DOHH2 (cell line): ENCODE measurements around the gene ST7.

Experiments used
- H3F3A ChIP-seq: fragments of 200-600 bp; sonication (generic), shearing (Covaris generic); 2 replicates; pipeline ENCODE4 v1.6.0; 2016; ENCODE audit warnings: antibody characterized with exemption, mild to moderate bottlenecking; ENCODE audit not compliant: control insufficient read depth, insufficient read depth
- H3K27ac ChIP-seq: fragments of 200-600 bp; sonication (generic); 2 replicates; pipeline ENCODE4 v1.5.1; 2014; ENCODE audit warnings: low read depth, mild to moderate bottlenecking, low read length, moderate library complexity
- H3K27me3 ChIP-seq: fragments of 200-600 bp; sonication (generic); 2 replicates; pipeline ENCODE4 v1.6.1; 2014; ENCODE audit warnings: mild to moderate bottlenecking, low read length, mixed read lengths; ENCODE audit not compliant: control insufficient read depth
- H3K36me3 ChIP-seq: fragments of 200-600 bp; sonication (generic); 2 replicates; pipeline ENCODE4 v1.6.1; 2014; ENCODE audit warnings: mild to moderate bottlenecking, low read length, moderate library complexity, mixed read lengths; ENCODE audit not compliant: control insufficient read depth
- H3K4me1 ChIP-seq: fragments of 200-600 bp; sonication (generic); 2 replicates; pipeline ENCODE4 v1.6.1; 2014; ENCODE audit warnings: mild to moderate bottlenecking, low read length, mixed read lengths; ENCODE audit not compliant: control insufficient read depth
- H3K4me2 ChIP-seq: fragments of 200-600 bp; sonication (generic); 2 replicates; pipeline ENCODE4 v1.6.0; 2014; ENCODE audit warnings: mild to moderate bottlenecking, low read length, moderate library complexity
- H3K4me3 ChIP-seq: fragments of 200-600 bp; sonication (generic); 2 replicates; pipeline ENCODE4 v1.5.1; 2014; ENCODE audit warnings: mild to moderate bottlenecking, low read length, mixed read lengths
- H3K79me2 ChIP-seq: fragments of 200-600 bp; sonication (generic); 2 replicates; pipeline ENCODE4 v1.6.1; 2014; ENCODE audit warnings: mild to moderate bottlenecking, low read length, mixed read lengths; ENCODE audit not compliant: control insufficient read depth
- H3K9me2 ChIP-seq: fragments of 200-600 bp; sonication (generic); replicated peaks from 2 replicates; pipeline ENCODE4 v1.6.1; 2014; ENCODE audit warnings: mild to moderate bottlenecking, low read length, mixed read lengths; ENCODE audit not compliant: control insufficient read depth
- H3K9me3 ChIP-seq: fragments of 200-600 bp; sonication (generic); 2 replicates; pipeline ENCODE4 v1.6.1; 2014; ENCODE audit warnings: antibody characterized with exemption, low read length, mixed read lengths; ENCODE audit not compliant: control insufficient read depth, insufficient read depth
- H4K20me1 ChIP-seq: fragments of 200-600 bp; sonication (generic); 2 replicates; pipeline ENCODE4 v1.6.0; 2014; ENCODE audit warnings: low read depth, mild to moderate bottlenecking, antibody characterized with exemption, low read length, moderate library complexity; ENCODE audit not compliant: control insufficient read depth, insufficient read depth
- CTCF ChIP-seq: fragments of 200-600 bp; sonication (generic); IDR thresholded peaks from one replicate; pipeline ENCODE4 v1.5.1; 2014; ENCODE audit warnings: antibody characterized with exemption, mild to moderate bottlenecking, low read depth, low read length; ENCODE audit not compliant: poor library complexity, severe bottlenecking
- EZH2phosphoT487 ChIP-seq: fragments of 200-600 bp; sonication (generic); IDR thresholded peaks from 2 replicates; pipeline ENCODE4 v1.6.1; 2017; ENCODE audit warnings: borderline replicate concordance, mild to moderate bottlenecking, antibody characterized with exemption, low read length, moderate library complexity, mixed read lengths

The ST7 gene

GRCh38 chr7:116979430-116979829 is 26.1 kb downstream of the ST7 start:
- H3K79me2 ChIP-seq: no peaks in the 10 kb centered on the region
- H3K36me3 ChIP-seq: no peaks in the 10 kb centered on the region
- H3K27ac ChIP-seq: no peak overlapping the region

GRCh38 chr7:116980354-116980753 is 27.1 kb downstream of the ST7 start:
- H3K27me3 ChIP-seq: no peaks in the 10 kb centered on the region
- no peak overlapping the region for H3K27ac ChIP-seq
- no peaks in the 10 kb centered on the region for H3K36me3 ChIP-seq
- H3F3A ChIP-seq: no peaks in the 10 kb centered on the region
- H3K9me3 ChIP-seq: no peaks in the 10 kb centered on the region
- no peak for TF ChIP-seq CTCF
- TF ChIP-seq EZH2phosphoT487: no peak
- no peaks in the 10 kb centered on the region for H3K9me2 ChIP-seq
- H3K79me2 ChIP-seq: no peaks in the 10 kb centered on the region
- H3K4me3 ChIP-seq: no peak overlapping the region
- H4K20me1 ChIP-seq: no peaks in the 10 kb centered on the region
- no peaks in the 10 kb centered on the region for H3K4me1 ChIP-seq
- no peak overlapping the region for H3K4me2 ChIP-seq

More at GRCh38 chr7:116979430-116979829, 26.1 kb downstream of the ST7 start:
- no peaks in the 10 kb centered on the region for H4K20me1 ChIP-seq
- TF ChIP-seq EZH2phosphoT487 (no peak), CTCF (no peak)
- no peaks in the 10 kb centered on the region for H3F3A ChIP-seq
- no peaks in the 10 kb centered on the region for H3K9me2 ChIP-seq
- H3K4me3 ChIP-seq: no peak overlapping the region
- no peaks in the 10 kb centered on the region for H3K4me1 ChIP-seq
- H3K9me3 ChIP-seq: no peaks in the 10 kb centered on the region
- H3K4me2 ChIP-seq: no peak overlapping the region
- H3K27me3 ChIP-seq: no peaks in the 10 kb centered on the region

- Histone ChIP-seq H3K4me2 (no peak overlapping the region), H3K9me3 (no peaks in the 10 kb centered on the region), H3K4me3 (no peak overlapping the region), H3K27ac (no peak overlapping the region), H3K79me2 (no peaks in the 10 kb centered on the region), H4K20me1 (no peaks in the 10 kb centered on the region), H3K9me2 (no peaks in the 10 kb centered on the region), H3K36me3 (no peaks in the 10 kb centered on the region), H3K27me3 (no peaks in the 10 kb centered on the region), H3F3A (no peaks in the 10 kb centered on the region), H3K4me1 (no peaks in the 10 kb centered on the region)
- TF ChIP-seq CTCF (no peak), EZH2phosphoT487 (no peak)
Measured at GRCh38 chr7:116981939-116982338, 28.6 kb downstream of the ST7 start.

- Histone ChIP-seq H3K4me3 (no peak overlapping the region), H3K9me2 (no peaks in the 10 kb centered on the region), H3K27me3 (no peaks in the 10 kb centered on the region), H3F3A (no peaks in the 10 kb centered on the region), H3K9me3 (no peaks in the 10 kb centered on the region), H3K4me1 (no peaks in the 10 kb centered on the region), H4K20me1 (no peaks in the 10 kb centered on the region), H3K4me2 (no peak overlapping the region), H3K79me2 (no peaks in the 10 kb centered on the region), H3K36me3 (no peaks in the 10 kb centered on the region), H3K27ac (no peak overlapping the region)
- TF ChIP-seq EZH2phosphoT487 (no peak), CTCF (no peak)
Measured at GRCh38 chr7:116984511-116984910, 31.2 kb downstream of the ST7 start.
